Lower leg skin (tissue), 4 donors: Measurements from ENCODE around the gene MSRB3. TPM values are rescaled to one million over a fixed set of nuclear protein-coding genes. Genes with fewer than 3 reads are reported as not detected.

Source experiments
- DNase-seq, 2 donors: peaks; one replicate each; pipeline ENCODE4 v3.0.0-alpha.2; 2019; ENCODE audit warnings: low spot score in 2 of 2
- H3K4me3 ChIP-seq: fragments of 200-600 bp; sonication (generic); 2 replicates; pipeline ENCODE4 v1.5.1; 2017; ENCODE audit warnings: mild to moderate bottlenecking, low read depth; ENCODE audit not compliant: poor library complexity, severe bottlenecking
- POLR2A ChIP-seq, 2 donors: fragments of 450-650 bp; IDR thresholded peaks; one replicate each; pipeline ENCODE4 v1.6.1; 2016 to 2017; ENCODE audit warnings: antibody characterized with exemption in 2 of 2, mild to moderate bottlenecking in 1 of 2, moderate library complexity in 1 of 2
- WGBS, 2 donors: methylation state at CpG; one replicate each; pipeline ENCODE4 v1.1.5; 2018; 5-methylcytosine and 5-hydroxymethylcytosine counted together
- intact Hi-C: fragments of 100-400 bp; cut with DNase I; formaldehyde crosslinking; loops from one replicate; pipeline ENCODE4 v1.15.0; 2023; ENCODE audit warnings: low total_unique reads
- total RNA-seq, 4 donors: library from RNA; depleted of rRNA; stranded (reverse); fragments of >200 nt; gene quantifications; one replicate each; pipeline ENCODE4 v1.1.0, GENCODE V29; 2016
- TF ChIP-seq, protein P1 (sequence below), 3 donors: fragments of 450-650 bp; IDR thresholded peaks; one replicate each; pipeline ENCODE4 v1.5.1; 2016; ENCODE audit warnings: antibody characterized with exemption in 3 of 3, mild to moderate bottlenecking in 3 of 3, moderate library complexity in 2 of 3

MSRB3 gene
- total RNA-seq, 4 donors from 2014 or later = 6.1 to 16.6 (median 7.9) TPM

DNA sequence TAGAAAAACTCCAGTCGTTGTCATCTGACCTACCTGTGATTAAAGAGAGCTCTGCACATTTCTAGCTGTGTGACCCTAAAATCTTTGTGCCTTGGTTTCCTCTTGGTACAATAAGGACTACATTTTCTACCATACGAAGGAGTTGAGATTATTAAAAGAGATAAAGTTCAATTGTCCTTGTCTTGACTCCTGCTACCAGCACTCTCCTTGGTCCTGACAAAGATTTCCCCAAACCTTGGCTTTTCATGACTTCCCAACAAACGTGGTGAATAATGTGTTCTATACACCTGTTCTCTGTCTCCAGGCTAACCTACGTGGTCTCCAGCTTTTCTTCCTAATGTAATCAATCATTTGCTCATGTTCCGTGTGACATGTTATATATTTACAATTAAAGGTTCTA, 223.5 kb downstream of the MSRB3 start:
- intact Hi-C loops = no loop called here
- WGBS, 2 donors = 72 to 82% methylated on average over 5 of the region's 5 CpGs
- TF ChIP-seq POLR2A (IDR thresholded peaks at IDR 0.05) = no peak
- TF ChIP-seq, protein P1, sequence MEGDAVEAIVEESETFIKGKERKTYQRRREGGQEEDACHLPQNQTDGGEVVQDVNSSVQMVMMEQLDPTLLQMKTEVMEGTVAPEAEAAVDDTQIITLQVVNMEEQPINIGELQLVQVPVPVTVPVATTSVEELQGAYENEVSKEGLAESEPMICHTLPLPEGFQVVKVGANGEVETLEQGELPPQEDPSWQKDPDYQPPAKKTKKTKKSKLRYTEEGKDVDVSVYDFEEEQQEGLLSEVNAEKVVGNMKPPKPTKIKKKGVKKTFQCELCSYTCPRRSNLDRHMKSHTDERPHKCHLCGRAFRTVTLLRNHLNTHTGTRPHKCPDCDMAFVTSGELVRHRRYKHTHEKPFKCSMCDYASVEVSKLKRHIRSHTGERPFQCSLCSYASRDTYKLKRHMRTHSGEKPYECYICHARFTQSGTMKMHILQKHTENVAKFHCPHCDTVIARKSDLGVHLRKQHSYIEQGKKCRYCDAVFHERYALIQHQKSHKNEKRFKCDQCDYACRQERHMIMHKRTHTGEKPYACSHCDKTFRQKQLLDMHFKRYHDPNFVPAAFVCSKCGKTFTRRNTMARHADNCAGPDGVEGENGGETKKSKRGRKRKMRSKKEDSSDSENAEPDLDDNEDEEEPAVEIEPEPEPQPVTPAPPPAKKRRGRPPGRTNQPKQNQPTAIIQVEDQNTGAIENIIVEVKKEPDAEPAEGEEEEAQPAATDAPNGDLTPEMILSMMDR (IDR thresholded peaks at IDR 0.05) = no peak
- H3K4me3 ChIP-seq = no peak overlapping the region
- DNase-seq = no peak

- DNase-seq = no peak
- WGBS, 2 donors = 93 to 94% methylated on average over 1 of the region's 1 CpG
- intact Hi-C loops = no loop called here
- TF ChIP-seq, protein P1 (IDR thresholded peaks at IDR 0.05) = no peak
- no peak for TF ChIP-seq POLR2A (IDR thresholded peaks at IDR 0.05)
- H3K4me3 ChIP-seq = no peak overlapping the region
Observed at GRCh38 chr12:65504417-65504816, 225.9 kb downstream of the MSRB3 start.

DNA sequence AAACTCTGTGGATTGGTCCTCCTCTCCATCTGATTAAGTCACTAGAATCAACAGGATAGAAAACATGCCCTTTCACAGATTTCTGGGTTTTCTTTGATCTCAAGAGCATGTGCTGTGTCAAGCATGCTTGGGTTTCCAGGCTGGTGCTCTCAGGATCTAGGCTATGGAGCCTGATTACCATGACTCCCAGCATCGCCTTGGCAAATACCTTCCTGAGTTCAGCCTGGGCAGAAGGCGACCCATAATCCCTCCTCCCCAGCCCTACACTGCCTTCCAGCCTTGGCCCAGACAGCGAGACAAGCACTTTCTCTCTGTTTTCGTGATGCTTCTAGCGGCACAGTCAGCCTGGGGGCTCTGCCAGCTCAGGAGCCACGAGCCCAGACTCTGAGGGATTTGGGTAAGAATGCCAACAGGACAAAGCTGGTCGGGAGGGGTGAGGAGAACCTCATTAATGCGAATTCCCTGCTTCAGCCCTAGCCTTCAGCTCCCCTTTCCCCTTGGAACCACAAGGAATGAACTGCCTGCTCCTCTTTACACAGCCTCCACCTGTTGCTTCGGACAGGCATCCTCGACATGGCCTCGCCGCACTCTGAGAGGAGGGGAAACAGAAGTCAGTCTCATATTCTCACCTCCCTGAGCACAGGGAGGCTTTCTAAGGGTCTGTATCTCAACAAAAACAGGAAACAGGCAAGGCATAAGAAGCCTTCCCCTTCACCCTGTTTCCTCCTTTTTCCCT, 227.1 kb downstream of the MSRB3 start:
- no peak for DNase-seq

DNA sequence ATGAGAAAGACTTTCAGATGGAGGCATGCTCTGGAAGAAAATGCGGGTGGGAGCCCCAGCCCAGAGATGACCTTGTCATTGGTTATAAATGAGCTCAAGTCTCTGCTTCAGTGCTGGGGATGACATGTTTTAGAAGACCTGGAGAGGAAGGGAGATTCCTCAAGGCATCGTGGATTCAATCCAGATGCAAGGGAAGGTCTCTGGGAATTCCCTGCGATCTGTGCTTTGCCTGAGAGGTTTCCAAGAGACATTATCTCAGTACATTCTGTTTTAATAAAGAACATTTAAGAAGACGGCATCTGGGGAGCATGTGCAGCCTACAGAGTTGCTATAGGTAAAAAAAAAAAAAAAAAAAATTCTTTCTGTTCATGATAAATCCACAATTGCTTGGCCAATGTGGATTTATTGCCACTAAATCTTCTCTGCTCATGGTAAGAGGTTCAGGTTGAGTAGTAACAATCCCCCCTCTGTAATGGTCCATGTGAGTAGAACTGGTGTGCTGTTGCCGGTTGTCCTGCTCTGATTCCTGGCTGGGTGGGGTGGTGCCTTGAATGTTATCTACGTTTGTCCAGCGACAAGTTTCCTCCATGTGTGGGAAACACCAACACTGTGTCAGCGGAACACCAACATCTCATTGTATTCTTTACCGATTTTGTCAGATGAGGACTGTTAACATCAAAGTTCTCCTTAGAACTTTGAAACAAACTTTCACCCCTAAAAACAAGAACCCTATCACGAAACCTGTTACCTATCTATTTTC, 230.0 kb downstream of the MSRB3 start:
- WGBS, 2 donors = 59 to 66% methylated on average over 10 of the region's 10 CpGs
- H3K4me3 ChIP-seq = no peak overlapping the region
- no peak for DNase-seq
- intact Hi-C loops = no loop called here
- TF ChIP-seq, protein P1 (IDR thresholded peaks at IDR 0.05) = no peak

More for the DNA sequence above, 227.1 kb downstream of the MSRB3 start:
- H3K4me3 ChIP-seq = no peak overlapping the region
- 73 to 83% methylated on average over 12 of the region's 12 CpGs for WGBS, 2 donors
- intact Hi-C loops = no loop called here
- TF ChIP-seq POLR2A (IDR thresholded peaks at IDR 0.05) = no peak
- TF ChIP-seq, protein P1 (IDR thresholded peaks at IDR 0.05) = no peak

DNA sequence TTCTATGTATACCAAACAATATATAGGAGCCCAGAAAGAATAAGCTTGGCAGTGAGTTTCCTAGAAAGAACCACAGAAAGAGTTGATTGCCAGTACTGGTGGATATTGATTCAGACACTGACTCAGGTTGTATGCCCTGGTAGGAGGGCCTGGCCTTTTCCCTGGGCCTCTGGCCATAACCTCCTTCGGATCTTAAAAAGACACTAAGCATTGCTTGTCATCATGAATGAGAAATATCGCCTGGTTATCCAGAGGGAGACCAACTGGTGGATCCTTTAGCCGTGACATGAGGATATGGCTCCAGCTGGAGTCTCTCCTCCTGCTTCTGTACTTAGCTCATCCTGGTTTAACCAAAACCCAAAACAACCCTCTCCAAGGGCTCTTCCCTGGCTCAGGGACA, 231.5 kb downstream of the MSRB3 start:
- no peak overlapping the region for H3K4me3 ChIP-seq
- TF ChIP-seq, protein P1 (IDR thresholded peaks at IDR 0.05) = no peak
- no peak for TF ChIP-seq POLR2A (IDR thresholded peaks at IDR 0.05)
- no peak for DNase-seq
- intact Hi-C loops = no loop called here
- WGBS, 2 donors = 61 to 71% methylated on average over 3 of the region's 3 CpGs
